ENCODE data around the gene COMT.

- no peak for TF ChIP-seq CTCF (IDR thresholded peaks at IDR 0.05)
- TF ChIP-seq POLR2A (IDR thresholded peaks at IDR 0.05) = no peak
- no peak for TF ChIP-seq EP300 (IDR thresholded peaks at IDR 0.05; ENCODE audit: low read depth)
- TF ChIP-seq POLR2AphosphoS5 (IDR thresholded peaks at IDR 0.05) = no peak
Observed at GRCh38 chr22:19992921-19993355, 51.4 kb downstream of the COMT start.

All from transverse colon (tissue), 4 donors.